Prostate gland (tissue), 2 donors: ENCODE measurements around the gene PITX2. TPM values are rescaled to one million over a fixed set of nuclear protein-coding genes. Genes with fewer than 3 reads are reported as not detected.

Experiments used
- DNase-seq: peaks from one replicate; pipeline ENCODE4 v3.0.0-alpha.2; 2019; ENCODE audit warnings: low spot score
- H3K27ac ChIP-seq, 2 donors: fragments of 200-600 bp; sonication (generic); 2 replicates each; pipeline ENCODE4 v1.5.1; 2017 to 2019
- H3K27me3 ChIP-seq: fragments of 200-600 bp; sonication (generic); replicated peaks from 2 replicates; pipeline ENCODE4 v1.5.1; 2019; ENCODE audit not compliant: insufficient read depth
- H3K36me3 ChIP-seq, 2 donors: fragments of 200-600 bp; sonication (generic); 1 replicate in 1 of 2; 2 replicates in 1 of 2; pipeline versions ENCODE4 v1.5.1 to v1.8.1; 2017 to 2019
- H3K4me1 ChIP-seq: fragments of 200-600 bp; sonication (generic); replicated peaks from 2 replicates; pipeline ENCODE4 v1.5.1; 2019
- H3K4me3 ChIP-seq, 2 donors: fragments of 200-600 bp; sonication (generic); 2 replicates each; pipeline ENCODE4 v1.5.1; 2017 to 2019
- H3K9me3 ChIP-seq: fragments of 200-600 bp; sonication (generic); 2 replicates; pipeline ENCODE4 v1.5.1; 2017
- POLR2A ChIP-seq: fragments of 450-650 bp; IDR thresholded peaks from one replicate; pipeline ENCODE4 v1.6.1; 2016; ENCODE audit warnings: antibody characterized with exemption, mild to moderate bottlenecking
- POLR2AphosphoS5 ChIP-seq: sonication (generic); formaldehyde crosslinking; IDR thresholded peaks from one replicate; pipeline ENCODE4 v1.6.1; 2017; ENCODE audit warnings: antibody characterized with exemption
- WGBS: methylation state at CpG from one replicate; pipeline ENCODE4 v1.1.5; 2018; 5-methylcytosine and 5-hydroxymethylcytosine counted together
- intact Hi-C: fragments of 100-400 bp; cut with DNase I; formaldehyde crosslinking; loops from one replicate; pipeline ENCODE4 v1.14.2; 2022
- total RNA-seq, 2 donors: library from RNA; depleted of rRNA; stranded (reverse); fragments of >200 nt; gene quantifications; one replicate each; pipeline ENCODE4 v1.1.0, GENCODE V29; 2016
- TF ChIP-seq, protein P1 (sequence below), 4 experiments: fragments of 200-600 bp in 2 of 4; fragments of 450-650 bp in 2 of 4; sonication (generic) in 2 of 4; IDR thresholded peaks; 1 replicate in 3 of 4; 2 replicates in 1 of 4; pipeline ENCODE4 v1.5.1; 2016 to 2019; ENCODE audit warnings: antibody characterized with exemption in 4 of 4, mild to moderate bottlenecking in 2 of 4, moderate library complexity in 2 of 4

Gene PITX2
- total RNA-seq, 2 donors from 2014 or later = 2.0 to 2.3 TPM

DNA sequence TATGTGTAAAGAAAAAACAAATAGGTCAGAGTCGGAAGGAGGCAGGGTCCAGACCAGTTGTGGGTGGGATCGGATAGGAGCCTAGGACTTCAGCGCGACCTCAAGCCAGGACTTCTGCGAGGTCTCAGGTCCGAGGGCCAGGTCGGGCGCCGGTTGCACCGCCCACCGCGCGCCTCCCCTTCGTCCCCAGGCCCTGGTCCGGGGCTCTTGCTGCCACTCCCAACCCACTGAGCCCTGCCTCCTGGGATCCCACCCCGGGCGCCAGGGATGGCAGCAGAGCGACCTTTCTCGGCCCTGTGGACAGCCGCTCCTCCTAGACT is 12.3 kb downstream of the PITX2 start:
- H3K4me1 ChIP-seq = no peaks in the 10 kb centered on the region
- H3K9me3 ChIP-seq = no peaks in the 10 kb centered on the region
- 38% methylated on average over 20 of the region's 20 CpGs for WGBS
- intact Hi-C loops = no loop called here
- H3K4me3 ChIP-seq = no peak overlapping the region
- H3K36me3 ChIP-seq = no peaks in the 10 kb centered on the region
- no peak for DNase-seq
- H3K27ac ChIP-seq = no peak overlapping the region
- peaks cover 31% of the 10 kb centered on the region for H3K27me3 ChIP-seq
- TF ChIP-seq, protein P1, sequence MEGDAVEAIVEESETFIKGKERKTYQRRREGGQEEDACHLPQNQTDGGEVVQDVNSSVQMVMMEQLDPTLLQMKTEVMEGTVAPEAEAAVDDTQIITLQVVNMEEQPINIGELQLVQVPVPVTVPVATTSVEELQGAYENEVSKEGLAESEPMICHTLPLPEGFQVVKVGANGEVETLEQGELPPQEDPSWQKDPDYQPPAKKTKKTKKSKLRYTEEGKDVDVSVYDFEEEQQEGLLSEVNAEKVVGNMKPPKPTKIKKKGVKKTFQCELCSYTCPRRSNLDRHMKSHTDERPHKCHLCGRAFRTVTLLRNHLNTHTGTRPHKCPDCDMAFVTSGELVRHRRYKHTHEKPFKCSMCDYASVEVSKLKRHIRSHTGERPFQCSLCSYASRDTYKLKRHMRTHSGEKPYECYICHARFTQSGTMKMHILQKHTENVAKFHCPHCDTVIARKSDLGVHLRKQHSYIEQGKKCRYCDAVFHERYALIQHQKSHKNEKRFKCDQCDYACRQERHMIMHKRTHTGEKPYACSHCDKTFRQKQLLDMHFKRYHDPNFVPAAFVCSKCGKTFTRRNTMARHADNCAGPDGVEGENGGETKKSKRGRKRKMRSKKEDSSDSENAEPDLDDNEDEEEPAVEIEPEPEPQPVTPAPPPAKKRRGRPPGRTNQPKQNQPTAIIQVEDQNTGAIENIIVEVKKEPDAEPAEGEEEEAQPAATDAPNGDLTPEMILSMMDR (IDR thresholded peaks at IDR 0.05) = no peak
- no peak for TF ChIP-seq POLR2AphosphoS5
- TF ChIP-seq POLR2A = no peak

DNA sequence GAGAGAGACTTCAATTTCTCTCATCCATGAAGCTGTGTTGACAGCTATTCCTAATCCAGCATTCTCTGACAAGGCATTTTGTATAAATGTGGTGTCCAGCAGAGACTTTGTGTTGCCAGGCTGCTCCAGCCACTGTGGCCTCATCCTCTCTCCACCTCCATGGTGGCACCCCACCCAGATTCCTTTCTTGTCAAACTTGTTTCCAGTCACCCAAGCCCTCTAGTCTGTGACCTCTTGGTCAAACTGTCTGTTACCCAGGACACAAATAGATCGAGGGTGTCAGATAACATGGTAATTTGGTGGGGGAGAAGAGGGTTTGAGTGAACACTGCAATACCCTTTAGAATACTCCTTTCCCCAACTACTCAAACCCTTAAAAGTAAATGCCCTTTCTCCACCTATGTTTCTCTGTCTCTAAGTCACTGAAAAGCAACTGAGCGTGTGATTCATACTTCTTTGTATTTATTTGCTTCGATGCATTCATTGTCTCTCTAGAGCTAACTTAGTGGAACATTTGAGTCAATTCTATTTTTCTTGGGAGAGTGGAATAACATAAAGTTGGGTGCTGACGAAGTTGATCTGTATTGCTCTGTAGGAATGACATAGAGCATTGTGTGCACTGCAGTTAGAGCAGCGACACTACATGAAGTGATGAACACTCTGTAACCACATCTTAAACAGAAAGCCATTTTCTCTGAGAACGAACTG is 13.7 kb downstream of the PITX2 start:
- no peak overlapping the region for H3K4me3 ChIP-seq
- 39% methylated on average over 6 of the region's 6 CpGs for WGBS
- no peaks in the 10 kb centered on the region for H3K9me3 ChIP-seq
- TF ChIP-seq, protein P1 (IDR thresholded peaks at IDR 0.05) = no peak
- TF ChIP-seq POLR2AphosphoS5 = no peak
- no peak for TF ChIP-seq POLR2A
- no peaks in the 10 kb centered on the region for H3K4me1 ChIP-seq
- intact Hi-C loops = no loop called here
- H3K27ac ChIP-seq = no peak overlapping the region
- no peak for DNase-seq
- no peaks in the 10 kb centered on the region for H3K36me3 ChIP-seq
- H3K27me3 ChIP-seq = peaks cover 27% of the 10 kb centered on the region

DNA sequence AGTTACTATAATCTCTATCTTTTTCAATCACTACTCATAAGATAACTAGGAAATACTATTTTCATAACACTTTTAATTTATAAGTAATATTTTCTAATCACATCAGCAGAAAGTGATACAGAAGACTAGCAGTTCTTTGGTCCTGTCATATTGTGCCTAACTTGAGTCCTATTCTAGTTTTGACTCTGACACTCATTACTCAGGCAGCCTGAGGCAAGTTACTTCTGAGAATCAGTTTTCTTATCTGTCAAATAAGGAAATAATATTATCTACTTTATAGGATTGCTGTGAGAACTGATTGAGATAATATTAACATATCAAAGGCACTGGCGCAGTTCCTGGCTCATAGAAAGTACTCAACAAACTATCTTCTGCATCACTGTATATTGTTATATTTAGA is 17.8 kb downstream of the PITX2 start:
- Histone ChIP-seq H3K27me3 (no peaks in the 10 kb centered on the region), H3K9me3 (no peaks in the 10 kb centered on the region), H3K4me3 (no peak overlapping the region), H3K4me1 (no peaks in the 10 kb centered on the region), H3K27ac (no peak overlapping the region), H3K36me3 (no peaks in the 10 kb centered on the region)
- WGBS = 68% methylated on average over 1 of the region's 1 CpG
- no peak for DNase-seq
- intact Hi-C loops = no loop called here
- TF ChIP-seq POLR2A = no peak
- no peak for TF ChIP-seq POLR2AphosphoS5
- TF ChIP-seq, protein P1 (IDR thresholded peaks at IDR 0.05) = no peak

DNA sequence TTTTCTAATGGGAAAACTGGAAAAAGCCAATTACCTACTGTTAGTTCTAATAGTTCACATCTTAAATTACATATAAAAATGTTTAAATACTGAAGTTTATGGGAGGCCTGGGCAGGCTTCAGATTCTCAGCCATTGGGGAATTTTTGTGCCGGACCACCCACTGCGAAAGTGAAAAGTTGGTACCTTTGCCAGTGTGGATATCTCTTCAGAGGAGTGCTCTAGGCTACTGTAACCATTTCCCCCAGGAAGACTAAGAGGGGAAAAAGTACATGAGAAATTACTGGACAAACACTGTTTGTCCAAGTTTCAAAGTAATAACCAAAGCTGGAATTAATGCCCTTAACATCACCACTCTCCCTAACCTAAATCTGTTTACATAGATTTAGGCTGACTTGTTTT is 20.8 kb downstream of the PITX2 start:
- Histone ChIP-seq H3K4me1 (no peaks in the 10 kb centered on the region), H3K27me3 (no peaks in the 10 kb centered on the region), H3K4me3 (no peak overlapping the region), H3K36me3 (no peaks in the 10 kb centered on the region), H3K27ac (no peak overlapping the region), H3K9me3 (no peaks in the 10 kb centered on the region)
- no peak for DNase-seq
- 81% methylated on average over 2 of the region's 2 CpGs for WGBS
- intact Hi-C loops = no loop called here
- TF ChIP-seq POLR2A (no peak), POLR2AphosphoS5 (no peak)
- TF ChIP-seq, protein P1 (IDR thresholded peaks at IDR 0.05) = no peak

DNA sequence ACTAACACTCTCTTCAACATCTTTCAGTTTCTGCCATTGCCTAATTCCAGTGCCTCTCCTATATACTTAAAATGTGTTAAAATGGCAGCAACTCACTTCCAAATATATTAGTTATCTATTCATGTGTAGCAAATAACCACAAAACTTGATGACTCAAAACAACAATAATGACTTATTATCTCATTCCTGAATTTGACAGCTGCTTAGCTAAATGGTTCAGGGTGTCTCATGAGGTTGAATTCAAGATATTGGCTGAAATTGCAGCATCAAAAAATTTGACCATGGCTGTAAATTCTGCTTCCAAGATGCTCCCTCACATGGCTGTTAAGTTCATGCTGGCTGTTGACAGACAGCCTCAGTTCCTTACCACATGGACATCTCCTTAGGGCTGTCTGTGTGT is 25.3 kb downstream of the PITX2 start:
- no peak for TF ChIP-seq POLR2AphosphoS5
- TF ChIP-seq, protein P1 (IDR thresholded peaks at IDR 0.05) = no peak
- TF ChIP-seq POLR2A = no peak
- no peak overlapping the region for H3K27ac ChIP-seq
- H3K9me3 ChIP-seq = no peaks in the 10 kb centered on the region
- no peaks in the 10 kb centered on the region for H3K36me3 ChIP-seq
- no peak for DNase-seq
- intact Hi-C loops = no loop called here
- no peaks in the 10 kb centered on the region for H3K27me3 ChIP-seq
- no peaks in the 10 kb centered on the region for H3K4me1 ChIP-seq
- no peak overlapping the region for H3K4me3 ChIP-seq
